DMS53 treated with DMSO at 0.1 percent for 48 hours (cell line): ENCODE measurements around the gene SAPCD2.
"Not testable (repeated sequence)": the region's sequence is repeated elsewhere in the genome, so short reads cannot be mapped to it uniquely, and the experiment has no call there.

Experiments used
- DNase-seq: peaks from one replicate; lab custom pipeline; 2025; ENCODE audit not compliant: unreplicated experiment; lab: John Stamatoyannopoulos, UW

Gene SAPCD2

GRCh38 chr9:137034039-137034708, 36.2 kb downstream of the SAPCD2 start:
- DNase-seq, result peak; percentile 14

GRCh38 chr9:137033481-137033880, 36.9 kb downstream of the SAPCD2 start:
- DNase-seq, result not testable (repeated sequence)

GRCh38 chr9:137032858-137033257, 37.5 kb downstream of the SAPCD2 start:
- DNase-seq, result no peak

GRCh38 chr9:137031904-137032640, 38.3 kb downstream of the SAPCD2 start, which contains the start of gene FUT7:
Gene FUT7, minus strand, starts transcription at chr9:137032088. Its CDS starts 97 bp downstream, at chr9:137031991.
- DNase-seq, result no peak

GRCh38 chr9:137030538-137031527, 39.5 kb downstream of the SAPCD2 start:
- no peak for DNase-seq

DNA sequence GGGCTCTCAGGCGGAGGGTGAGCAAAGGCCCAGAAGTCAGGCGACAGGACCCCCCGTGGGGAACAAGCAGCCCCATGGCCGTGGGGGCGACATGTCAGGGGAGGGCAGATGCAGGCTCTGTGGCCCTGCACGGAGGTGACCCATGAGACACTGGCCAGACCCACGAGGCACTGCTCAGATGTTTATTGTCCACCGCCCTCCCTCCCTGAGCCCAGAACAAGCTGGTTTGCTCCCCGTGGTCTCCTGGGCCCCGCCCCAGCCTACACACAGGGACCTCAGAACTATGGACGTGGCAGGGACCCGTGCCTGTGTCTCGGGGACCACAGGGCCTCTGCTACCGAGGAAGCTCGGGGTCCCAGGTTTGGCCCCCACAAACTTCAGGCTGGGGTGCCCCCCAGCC, 40.4 kb downstream of the SAPCD2 start:
- no peak for DNase-seq

GRCh38 chr9:137029058-137029936, 41.1 kb downstream of the SAPCD2 start:
- peak; percentile 36 for DNase-seq

DNA sequence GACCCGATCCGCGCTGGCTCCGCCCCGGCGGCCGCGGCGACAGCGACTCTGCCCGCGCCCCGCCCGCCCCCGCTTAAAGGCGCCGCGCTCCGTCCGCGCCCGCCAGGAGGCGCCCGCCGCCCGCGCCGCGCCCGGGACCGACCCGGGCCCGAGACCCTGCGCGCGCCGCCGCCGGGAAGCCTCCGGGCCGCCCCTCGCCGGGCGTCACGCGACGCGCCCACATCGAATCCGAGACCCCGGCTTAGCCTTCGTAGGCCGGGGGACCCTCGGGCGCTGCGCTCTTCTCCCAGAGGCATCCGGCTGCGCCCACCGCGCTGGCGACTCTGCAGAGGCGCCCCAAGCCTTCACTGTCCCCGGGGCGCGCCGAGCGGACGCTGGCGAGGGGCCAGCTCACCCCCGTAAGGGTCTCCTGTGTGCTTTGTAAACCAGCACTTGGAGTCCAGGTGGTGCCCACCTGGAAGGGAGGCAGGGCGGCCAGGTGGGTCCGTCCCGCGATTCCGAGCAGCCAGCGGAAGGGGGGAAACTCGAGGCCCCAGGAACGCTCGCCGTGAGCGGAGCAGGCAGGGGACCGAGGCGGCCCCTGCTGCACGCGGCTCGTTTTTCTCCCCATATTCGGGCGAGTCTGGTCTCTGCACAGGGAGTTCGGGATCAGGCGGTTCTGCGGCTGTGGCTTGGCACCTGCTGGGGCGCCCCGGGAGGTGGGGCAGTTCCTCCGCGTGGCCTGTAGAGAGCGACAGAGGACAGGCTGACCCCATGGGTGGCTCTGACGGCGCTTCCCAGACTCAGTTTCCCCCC, 41.9 kb downstream of the SAPCD2 start:
- peak; percentile 76 for DNase-seq

- DNase-seq, result no peak
These were observed 42.7 kb downstream of the SAPCD2 start, which contains the start of gene ABCA2 for GRCh38 chr9:137027369-137028262. Gene ABCA2, minus strand, starts transcription at chr9:137028237. Its CDS starts 97 bp downstream, at chr9:137028140.

DNA sequence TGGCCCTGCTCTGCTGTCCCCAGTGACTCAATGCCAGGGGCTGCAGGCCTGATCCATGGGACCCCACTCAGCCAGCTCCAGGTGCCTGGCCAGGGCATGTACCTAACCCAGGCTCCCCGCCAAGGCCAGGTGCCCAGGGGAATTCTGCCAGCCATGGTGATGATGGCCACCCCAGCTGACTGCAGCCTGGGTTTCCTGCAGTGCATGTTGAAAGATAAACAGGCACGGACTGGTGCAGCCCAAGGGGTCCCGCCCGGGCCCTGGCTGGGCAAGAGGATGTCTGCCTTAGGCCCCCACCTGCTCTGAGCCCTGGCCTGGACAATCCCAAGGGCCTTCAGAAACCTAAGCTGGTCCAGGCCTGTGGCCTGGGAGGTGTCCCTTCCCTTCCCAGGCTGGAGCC, 43.5 kb downstream of the SAPCD2 start:
- DNase-seq, result no peak

- no peak for DNase-seq
These were observed 44.0 kb downstream of the SAPCD2 start for GRCh38 chr9:137026384-137026783.

GRCh38 chr9:137025517-137025966, 44.8 kb downstream of the SAPCD2 start:
- peak; percentile 82 for DNase-seq

GRCh38 chr9:137023583-137023991, 46.8 kb downstream of the SAPCD2 start:
- DNase-seq, result no peak

DNA sequence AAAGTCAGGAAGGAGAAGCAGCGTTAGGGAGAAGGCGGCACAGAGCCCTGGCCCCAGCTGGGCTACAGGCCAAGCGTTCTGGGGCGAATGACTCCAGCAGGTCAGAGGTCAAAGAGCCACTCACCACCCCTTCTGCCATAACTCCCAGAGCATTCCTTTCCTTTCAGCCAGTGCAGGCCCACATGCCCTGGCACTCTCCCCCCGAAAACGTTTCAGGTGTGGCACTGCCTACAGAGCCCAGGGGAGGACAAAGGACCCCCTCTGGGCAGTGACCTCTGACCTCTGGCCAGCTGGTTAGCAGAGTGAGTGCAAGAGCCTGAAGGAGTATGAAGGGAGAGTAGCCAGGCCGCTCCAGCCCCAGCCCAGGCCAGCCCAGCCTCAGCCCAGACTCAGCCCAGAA, 47.2 kb downstream of the SAPCD2 start:
- DNase-seq, result no peak

DNA sequence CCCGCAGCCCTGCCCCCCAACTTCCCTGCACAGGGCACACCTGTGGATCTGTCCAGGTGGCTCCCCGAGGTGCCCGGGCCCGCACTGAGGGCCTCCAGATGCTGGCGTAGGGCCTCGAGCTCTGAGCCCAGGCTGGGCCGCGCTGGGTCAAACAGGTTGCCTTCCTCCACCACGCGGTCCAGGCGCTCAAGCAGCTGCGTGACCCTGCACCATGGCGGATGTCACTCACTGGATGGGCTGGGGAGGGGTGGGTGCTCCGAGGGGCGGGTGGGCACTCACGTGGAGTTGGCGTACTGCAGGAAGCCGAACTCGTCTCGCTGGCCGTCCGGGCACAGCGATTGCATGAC, 47.7 kb downstream of the SAPCD2 start:
- DNase-seq, result no peak

DNA sequence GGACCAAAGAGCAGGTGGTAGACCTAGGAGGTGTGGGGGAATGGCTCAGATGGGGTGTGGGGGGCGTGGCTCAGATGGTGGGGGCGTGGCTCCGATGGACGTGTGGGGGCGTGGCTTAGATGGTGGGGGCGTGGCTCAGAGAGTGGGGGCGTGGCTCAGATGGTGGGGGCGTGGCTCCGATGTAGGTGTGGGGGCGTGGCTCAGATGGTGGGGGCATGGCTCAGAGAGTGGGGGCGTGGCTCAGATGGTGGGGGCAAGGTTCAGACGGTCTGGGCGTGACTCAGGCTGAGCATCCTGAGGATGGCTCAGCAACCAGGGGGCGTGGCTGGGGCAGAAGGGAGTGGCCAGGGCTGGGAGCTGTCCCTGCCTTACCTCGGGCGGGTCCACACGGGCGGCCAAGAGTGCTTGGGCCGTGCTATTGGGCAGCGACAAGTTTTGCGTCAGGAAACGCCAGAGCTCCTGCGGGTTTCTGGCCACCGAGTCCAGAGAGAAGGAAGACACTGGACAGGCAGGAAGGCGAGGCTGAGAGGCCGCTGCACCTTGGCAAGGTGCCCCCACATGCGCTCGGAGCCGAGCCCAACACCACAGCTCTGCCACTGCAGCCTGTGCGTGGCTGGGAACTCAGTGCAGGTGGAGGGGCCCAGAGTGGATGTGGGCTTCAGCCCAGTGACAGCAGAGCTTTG, 48.2 kb downstream of the SAPCD2 start:
- no peak for DNase-seq

DNA sequence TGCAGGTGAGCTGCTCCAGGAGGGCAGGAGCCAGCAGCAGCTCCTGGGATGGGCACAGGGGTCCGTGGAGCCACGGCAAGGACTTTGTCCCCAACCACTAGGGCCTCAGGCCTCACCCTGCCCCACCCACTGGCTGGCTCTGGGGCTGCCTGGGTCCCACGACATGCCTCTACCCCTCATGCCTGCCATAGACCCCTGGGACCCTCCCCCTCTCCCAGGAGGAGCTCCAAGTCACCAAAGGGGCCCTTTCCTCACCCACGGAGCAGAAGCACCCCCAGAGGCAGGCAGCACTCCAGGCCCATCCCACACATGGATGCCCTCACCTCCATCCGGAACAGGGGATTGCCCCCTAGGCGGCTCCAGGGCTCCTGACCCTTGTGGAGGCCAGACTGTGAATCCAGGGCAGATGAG, 48.8 kb downstream of the SAPCD2 start:
- DNase-seq, result no peak
